Nephron (organoid): ENCODE results near the gene EPHB2.

Experiments used
- H3K27ac Mint-ChIP-seq, 3 experiments: 2 replicates each; pipeline ENCODE4 v1.8.0; 2020; ENCODE audit warnings: mixed read lengths in 3 of 3, mild to moderate bottlenecking in 2 of 3, moderate library complexity in 1 of 3
- H3K27me3 Mint-ChIP-seq: 2 replicates; pipeline ENCODE4 v1.8.0; 2021; ENCODE audit warnings: low read depth, mild to moderate bottlenecking, moderate library complexity, mixed read lengths
- H3K36me3 Mint-ChIP-seq: 2 replicates; pipeline ENCODE4 v1.8.0; 2020; ENCODE audit warnings: low read depth, mixed read lengths
- H3K4me1 Mint-ChIP-seq: 2 replicates; pipeline ENCODE4 v1.8.0; 2020; ENCODE audit warnings: mixed read lengths
- H3K4me3 Mint-ChIP-seq, 3 experiments: 2 replicates each; pipeline ENCODE4 v1.8.0; 2020; ENCODE audit warnings: mild to moderate bottlenecking in 3 of 3, mixed read lengths in 3 of 3, moderate library complexity in 2 of 3
- H3K9me3 Mint-ChIP-seq: 2 replicates; pipeline ENCODE4 v1.8.0; 2020; ENCODE audit warnings: mixed read lengths
- TF ChIP-seq, protein P1 (sequence below), 3 experiments: fragments of 200-600 bp; sonication (generic); IDR thresholded peaks; one replicate each; pipeline ENCODE4 v1.5.0; 2021; ENCODE audit warnings: antibody characterized with exemption in 3 of 3; ENCODE audit not compliant: unreplicated experiment in 3 of 3

Gene EPHB2

DNA sequence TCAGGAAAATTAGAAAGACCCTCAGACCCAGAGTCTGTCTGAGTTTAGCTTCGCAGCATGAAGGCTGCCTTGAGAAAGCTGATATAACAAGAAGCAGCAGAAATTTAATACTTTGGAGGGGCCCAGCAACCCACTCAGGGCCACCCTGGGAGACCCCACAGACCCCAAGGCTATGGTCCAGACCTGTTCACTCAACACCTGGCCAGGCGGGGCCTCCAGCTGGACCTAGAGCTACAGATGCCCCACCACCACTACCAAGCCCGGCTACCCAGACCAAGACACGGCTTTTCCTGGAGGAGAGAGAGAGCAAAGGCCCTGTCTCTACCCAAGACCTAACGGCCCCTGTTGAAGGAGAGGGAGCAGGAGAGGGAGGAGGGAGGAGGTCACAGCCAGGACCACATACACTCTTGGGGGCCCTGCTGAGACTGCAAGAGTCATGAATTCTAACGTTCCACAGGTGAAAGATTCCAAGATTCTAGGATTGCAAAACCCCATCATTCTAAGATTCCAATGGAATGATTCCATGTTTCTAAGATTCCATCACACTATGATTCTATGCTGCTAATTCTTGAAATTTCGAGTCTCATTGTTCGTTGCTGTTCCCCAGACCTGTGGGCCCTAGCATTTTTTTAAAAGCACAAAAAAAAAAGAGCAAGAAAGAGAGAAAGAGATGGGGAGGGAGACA lies 208.8 kb downstream of the EPHB2 start:
- Mint-ChIP-seq H3K27ac (peak overlapping the region; percentile 91 to 98 (median 94)), H3K27me3 (peaks cover 6% of the 10 kb centered on the region), H3K4me1 (peaks cover 57% of the 10 kb centered on the region), H3K4me3 (no peak overlapping the region), H3K36me3 (no peaks in the 10 kb centered on the region), H3K9me3 (peaks cover 4% of the 10 kb centered on the region)
- TF ChIP-seq, protein P1, sequence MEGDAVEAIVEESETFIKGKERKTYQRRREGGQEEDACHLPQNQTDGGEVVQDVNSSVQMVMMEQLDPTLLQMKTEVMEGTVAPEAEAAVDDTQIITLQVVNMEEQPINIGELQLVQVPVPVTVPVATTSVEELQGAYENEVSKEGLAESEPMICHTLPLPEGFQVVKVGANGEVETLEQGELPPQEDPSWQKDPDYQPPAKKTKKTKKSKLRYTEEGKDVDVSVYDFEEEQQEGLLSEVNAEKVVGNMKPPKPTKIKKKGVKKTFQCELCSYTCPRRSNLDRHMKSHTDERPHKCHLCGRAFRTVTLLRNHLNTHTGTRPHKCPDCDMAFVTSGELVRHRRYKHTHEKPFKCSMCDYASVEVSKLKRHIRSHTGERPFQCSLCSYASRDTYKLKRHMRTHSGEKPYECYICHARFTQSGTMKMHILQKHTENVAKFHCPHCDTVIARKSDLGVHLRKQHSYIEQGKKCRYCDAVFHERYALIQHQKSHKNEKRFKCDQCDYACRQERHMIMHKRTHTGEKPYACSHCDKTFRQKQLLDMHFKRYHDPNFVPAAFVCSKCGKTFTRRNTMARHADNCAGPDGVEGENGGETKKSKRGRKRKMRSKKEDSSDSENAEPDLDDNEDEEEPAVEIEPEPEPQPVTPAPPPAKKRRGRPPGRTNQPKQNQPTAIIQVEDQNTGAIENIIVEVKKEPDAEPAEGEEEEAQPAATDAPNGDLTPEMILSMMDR (IDR thresholded peaks at IDR 0.05; ENCODE audit: unreplicated experiment in 3 of 3), result no peak

DNA sequence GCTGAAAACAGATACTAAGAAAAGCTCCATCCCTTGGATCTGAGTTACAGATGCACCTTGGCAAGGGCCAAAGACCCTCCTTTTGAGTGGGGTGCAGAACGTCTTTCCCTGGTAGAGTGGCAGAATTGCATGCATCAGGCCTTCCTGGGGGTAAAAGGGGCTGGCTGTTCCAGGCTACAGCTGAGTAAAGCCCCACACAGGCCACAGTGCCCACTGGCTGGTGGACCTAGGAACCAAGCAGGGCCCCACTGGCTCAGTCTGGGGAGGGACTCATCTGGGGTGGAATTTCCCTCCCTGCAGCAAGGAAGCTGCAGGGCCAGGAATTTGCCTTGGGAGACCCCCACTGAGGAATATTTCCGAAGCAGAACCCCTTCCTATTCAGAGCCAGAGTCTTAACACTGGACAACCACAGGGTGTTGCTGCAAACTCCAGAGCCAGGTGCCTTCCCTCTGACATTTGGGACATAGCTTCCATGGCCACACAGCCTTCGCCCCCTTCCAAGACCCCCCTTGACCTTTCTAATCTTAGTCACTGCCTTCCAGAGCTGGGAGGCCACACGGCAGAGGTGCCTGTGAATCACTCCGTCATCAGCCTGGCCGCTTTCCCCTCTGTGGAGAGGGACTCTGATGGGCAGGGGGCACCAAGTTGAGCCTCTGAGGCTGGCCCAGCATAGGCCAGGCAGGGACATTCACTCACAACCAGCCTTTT lies 209.5 kb downstream of the EPHB2 start:
- peaks cover 55% of the 10 kb centered on the region for H3K4me1 Mint-ChIP-seq
- H3K27me3 Mint-ChIP-seq, result peaks cover 12% of the 10 kb centered on the region
- peaks cover 4% of the 10 kb centered on the region for H3K9me3 Mint-ChIP-seq
- peak overlapping the region; percentile 91 to 98 (median 94) for H3K27ac Mint-ChIP-seq
- TF ChIP-seq, protein P1 (IDR thresholded peaks at IDR 0.05; ENCODE audit: unreplicated experiment in 3 of 3), result no peak
- no peak overlapping the region for H3K4me3 Mint-ChIP-seq
- no peaks in the 10 kb centered on the region for H3K36me3 Mint-ChIP-seq

DNA sequence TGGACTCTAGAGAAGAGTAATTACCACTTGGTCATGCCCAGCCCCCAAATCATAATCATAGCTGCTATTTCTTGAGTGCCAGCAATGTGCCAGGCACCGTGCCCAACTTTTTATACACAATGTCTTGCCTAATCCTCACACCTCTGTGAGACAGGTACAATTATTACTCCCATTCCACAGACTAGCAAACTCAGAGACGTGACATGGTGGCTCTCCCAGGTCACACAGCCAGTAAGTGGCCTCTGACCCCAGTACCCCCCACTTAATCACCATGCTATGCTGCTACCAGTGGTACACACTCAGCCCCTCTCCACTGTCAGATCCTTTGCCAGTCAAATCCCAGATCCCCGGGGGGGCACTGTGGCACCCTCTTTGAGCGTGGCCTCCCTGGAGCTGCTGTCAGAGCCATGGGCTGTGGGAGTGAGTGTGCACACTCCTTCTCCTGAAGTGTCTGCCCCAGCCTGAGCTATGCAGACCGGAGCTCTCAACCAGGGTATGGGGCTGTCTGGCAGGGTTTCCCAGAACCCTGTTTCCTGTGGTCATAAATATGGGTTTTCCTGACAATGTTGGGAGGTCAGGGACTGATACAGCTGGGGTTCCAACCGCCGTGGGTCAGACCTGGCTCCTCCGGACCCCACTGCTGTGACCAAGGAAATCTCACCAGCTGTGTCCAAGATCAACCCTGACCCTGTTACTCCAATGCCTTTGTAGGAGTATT lies 210.3 kb downstream of the EPHB2 start:
- H3K27ac Mint-ChIP-seq, result peak overlapping the region; percentile 91 to 98 (median 94)
- peaks cover 4% of the 10 kb centered on the region for H3K9me3 Mint-ChIP-seq
- peaks cover 50% of the 10 kb centered on the region for H3K4me1 Mint-ChIP-seq
- H3K36me3 Mint-ChIP-seq, result no peaks in the 10 kb centered on the region
- H3K27me3 Mint-ChIP-seq, result peaks cover 13% of the 10 kb centered on the region
- TF ChIP-seq, protein P1 (IDR thresholded peaks at IDR 0.05; ENCODE audit: unreplicated experiment in 3 of 3), result no peak
- peak overlapping the region in 1 of 3 experiments; percentile 24 for H3K4me3 Mint-ChIP-seq

DNA sequence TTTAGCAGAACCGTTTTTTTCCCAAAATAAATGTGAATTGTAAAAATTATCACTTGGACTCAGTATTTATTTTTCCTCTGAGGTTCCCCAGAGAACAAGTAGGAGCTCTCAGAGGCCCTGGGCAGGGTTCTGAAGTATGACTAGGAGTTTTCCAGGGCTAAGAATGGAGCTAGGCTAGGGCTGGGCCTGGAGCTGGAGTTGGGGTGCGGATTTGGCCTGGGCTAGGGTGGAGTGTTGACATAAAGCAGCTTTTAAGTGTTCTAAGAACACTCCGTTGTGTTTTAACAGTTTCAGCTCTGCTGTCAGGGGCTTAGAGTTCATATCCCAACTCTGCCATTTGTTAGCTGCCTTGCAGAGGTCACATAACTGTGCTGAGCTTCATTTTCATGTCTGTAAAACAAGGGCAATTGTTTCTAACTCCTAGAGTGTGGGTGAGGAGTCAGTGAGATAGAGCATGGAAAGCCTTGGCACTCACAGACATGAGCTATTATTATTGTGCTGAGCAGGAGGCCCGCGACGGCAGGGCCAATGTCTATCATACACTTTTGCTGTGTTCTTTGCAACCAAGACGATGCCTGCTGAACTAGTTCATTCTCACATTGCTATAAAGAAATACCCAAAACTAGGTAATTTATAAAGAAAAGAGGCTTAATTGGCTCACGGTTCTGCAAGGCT lies 210.9 kb downstream of the EPHB2 start:
- Mint-ChIP-seq H3K27me3 (peaks cover 17% of the 10 kb centered on the region), H3K4me1 (peaks cover 50% of the 10 kb centered on the region), H3K4me3 (peak overlapping the region in 1 of 3 experiments; percentile 44), H3K36me3 (no peaks in the 10 kb centered on the region), H3K27ac (peak overlapping the region; percentile 91 to 98 (median 94)), H3K9me3 (peaks cover 6% of the 10 kb centered on the region)
- TF ChIP-seq, protein P1 (IDR thresholded peaks at IDR 0.05; ENCODE audit: unreplicated experiment in 3 of 3), result no peak

DNA sequence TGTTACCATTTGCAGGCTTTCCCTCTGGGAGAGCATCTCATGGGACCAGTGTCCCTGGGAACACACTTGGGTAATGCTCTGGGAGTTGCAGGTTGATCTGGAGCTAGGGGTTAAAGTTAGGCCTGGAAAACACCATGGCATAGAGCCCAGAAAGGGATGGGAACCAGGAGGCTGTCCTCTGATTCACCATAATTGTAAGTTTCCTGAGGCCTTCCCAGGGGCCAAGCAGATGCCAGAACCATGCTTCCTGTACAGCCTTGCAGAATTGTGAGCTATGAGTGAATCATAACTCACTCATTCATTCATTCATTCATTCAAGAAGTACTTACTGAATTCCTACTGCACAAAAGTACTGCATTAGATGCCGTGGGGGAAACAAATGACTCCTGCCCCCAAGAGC lies 212.0 kb downstream of the EPHB2 start:
- TF ChIP-seq, protein P1 (IDR thresholded peaks at IDR 0.05; ENCODE audit: unreplicated experiment in 3 of 3), result no peak
- Mint-ChIP-seq H3K4me3 (no peak overlapping the region), H3K36me3 (no peaks in the 10 kb centered on the region), H3K27ac (peak overlapping the region; percentile 91 to 98 (median 94)), H3K27me3 (peaks cover 17% of the 10 kb centered on the region), H3K4me1 (peaks cover 44% of the 10 kb centered on the region), H3K9me3 (peaks cover 6% of the 10 kb centered on the region)
